AG10803 (cell line): ENCODE results near the gene PYGB.
"Not testable (repeated sequence)": the region's sequence is repeated elsewhere in the genome, so short reads cannot be mapped to it uniquely, and the experiment has no call there.

Experiments
- DNase-seq: peaks from one replicate; pipeline ENCODE4 v3.0.0; 2010; ENCODE audit warnings: low read depth
- H3K4me3 ChIP-seq: 2 replicates; pipeline ENCODE4 v1.5.1; 2011; ENCODE audit warnings: mild to moderate bottlenecking, low read length, control low read depth
- TF ChIP-seq, protein P1 (sequence below): conservative IDR thresholded peaks from 2 replicates; pipeline ENCODE4 v1.5.1; 2011; ENCODE audit warnings: mild to moderate bottlenecking, low read length, control low read depth, inconsistent platforms

Gene PYGB

DNA sequence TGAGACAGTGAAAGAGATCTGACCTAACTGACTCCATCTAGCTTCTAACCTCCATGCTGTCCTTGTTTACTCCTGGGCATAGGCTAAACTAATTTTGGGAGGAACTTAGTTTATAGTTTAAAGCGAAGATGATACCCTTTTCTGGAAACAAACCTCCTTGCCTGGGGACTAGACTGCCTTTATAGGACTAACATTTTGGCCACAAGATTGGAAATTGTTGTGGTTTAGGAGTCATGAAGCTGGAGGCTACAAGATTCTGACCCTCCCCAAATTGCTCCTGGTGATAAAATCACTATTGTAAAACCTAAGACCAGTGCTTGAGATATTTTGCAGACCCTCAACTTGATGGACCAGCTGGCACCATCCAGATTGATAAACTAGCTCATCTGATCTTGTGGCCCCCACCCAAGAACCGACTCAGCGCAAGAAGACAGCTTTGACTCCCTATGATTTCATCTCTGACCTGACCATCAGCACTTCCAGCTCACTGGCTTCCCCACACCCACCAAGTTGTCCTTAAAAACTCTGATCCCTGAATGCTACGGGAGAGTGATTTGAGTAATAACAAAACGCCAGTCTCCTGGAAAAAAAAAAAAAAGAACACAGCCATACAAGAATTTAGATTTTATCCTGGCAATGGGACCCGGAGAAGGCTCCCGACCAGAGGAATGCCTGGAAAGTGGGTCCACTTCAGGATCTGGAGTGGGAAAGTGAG is 79.8 kb downstream of the PYGB start:
- no peak overlapping the region for H3K4me3 ChIP-seq
- DNase-seq, result no peak
- TF ChIP-seq, protein P1, sequence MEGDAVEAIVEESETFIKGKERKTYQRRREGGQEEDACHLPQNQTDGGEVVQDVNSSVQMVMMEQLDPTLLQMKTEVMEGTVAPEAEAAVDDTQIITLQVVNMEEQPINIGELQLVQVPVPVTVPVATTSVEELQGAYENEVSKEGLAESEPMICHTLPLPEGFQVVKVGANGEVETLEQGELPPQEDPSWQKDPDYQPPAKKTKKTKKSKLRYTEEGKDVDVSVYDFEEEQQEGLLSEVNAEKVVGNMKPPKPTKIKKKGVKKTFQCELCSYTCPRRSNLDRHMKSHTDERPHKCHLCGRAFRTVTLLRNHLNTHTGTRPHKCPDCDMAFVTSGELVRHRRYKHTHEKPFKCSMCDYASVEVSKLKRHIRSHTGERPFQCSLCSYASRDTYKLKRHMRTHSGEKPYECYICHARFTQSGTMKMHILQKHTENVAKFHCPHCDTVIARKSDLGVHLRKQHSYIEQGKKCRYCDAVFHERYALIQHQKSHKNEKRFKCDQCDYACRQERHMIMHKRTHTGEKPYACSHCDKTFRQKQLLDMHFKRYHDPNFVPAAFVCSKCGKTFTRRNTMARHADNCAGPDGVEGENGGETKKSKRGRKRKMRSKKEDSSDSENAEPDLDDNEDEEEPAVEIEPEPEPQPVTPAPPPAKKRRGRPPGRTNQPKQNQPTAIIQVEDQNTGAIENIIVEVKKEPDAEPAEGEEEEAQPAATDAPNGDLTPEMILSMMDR, result no peak

DNA sequence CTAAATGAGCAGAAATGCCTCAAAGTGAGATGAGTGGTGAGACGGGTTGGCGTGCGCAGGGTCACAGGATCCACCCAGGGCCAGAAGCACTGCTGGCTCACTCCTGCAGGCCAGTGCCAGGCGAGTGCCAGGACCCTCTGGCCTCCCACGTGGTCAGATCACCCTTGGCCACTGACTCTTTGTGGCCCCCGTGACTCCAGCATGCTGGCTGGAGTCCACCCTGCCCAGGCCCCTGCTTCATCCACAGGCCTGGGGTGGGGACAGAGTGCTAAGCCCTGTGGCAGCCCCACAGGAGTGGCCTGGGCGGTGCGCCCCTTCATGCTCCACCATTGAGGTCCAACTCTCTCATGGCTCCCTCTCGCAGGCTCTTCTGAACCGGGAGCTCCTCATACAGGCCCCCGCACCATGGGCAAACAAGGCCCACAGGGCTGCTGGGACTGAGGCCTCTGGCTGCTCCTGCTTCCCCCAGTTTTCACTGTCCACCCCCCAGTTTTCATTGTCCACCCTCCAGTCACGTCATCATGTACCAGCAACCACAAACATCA is 81.1 kb downstream of the PYGB start:
- H3K4me3 ChIP-seq, result no peak overlapping the region
- TF ChIP-seq, protein P1, result no peak
- DNase-seq, result no peak

DNA sequence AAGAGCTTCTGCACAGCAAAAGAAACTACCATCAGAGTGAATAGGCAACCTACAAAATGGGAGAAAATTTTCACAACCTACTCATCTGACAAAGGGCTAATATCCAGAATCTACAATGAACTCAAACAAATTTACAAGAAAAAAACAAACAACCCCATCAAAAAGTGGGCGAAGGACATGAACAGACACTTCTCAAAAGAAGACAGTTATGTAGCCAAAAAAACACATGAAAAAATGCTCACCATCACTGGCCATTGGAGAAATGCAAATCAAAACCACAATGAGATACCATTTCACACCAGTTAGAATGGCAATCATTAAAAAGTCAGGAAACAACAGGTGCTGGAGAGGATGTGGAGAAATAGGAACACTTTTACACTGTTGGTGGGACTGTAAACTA is 87.1 kb downstream of the PYGB start:
- H3K4me3 ChIP-seq, DNase-seq: not testable (repeated sequence)

DNA sequence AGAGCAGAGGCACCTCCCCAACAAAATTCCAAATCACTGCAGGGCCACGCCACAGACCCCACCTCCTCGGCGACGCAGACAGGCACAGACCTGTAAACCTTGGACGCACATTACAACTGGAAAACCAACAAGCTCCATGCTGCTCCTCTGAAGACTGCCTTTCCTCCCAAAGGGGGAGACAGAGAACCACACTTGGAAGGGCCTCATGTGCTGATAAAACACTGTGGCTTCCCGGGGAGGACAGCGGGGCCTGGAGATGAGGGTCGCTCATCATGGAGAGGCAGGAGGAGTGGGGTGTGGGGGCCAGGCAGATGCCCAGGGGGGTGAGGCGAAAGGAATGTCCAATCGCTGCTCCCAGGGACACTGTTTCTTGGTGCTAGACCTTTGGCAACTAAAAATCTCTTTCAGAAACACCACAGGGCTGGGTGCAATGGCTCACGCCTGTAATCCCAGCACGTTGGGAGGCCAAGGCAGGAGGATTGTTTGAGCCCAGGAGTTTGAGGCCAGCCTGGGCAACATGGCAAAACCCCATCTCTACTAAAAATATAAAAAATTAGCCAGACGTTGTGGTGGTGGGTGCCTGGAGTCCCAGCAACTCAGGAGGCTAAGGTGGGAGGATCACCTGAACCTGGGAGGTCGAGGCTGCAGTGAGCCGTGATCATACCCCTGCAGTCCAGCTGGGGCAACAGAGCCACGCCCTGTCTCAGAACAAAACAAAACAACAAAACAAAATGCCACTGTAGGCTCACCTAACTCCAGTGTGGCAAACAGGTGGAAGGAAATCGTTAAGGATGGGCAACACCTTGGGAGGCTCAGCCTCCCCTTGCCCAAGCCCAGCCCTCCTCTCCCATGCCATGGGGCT is 88.9 kb downstream of the PYGB start:
- TF ChIP-seq, protein P1, result peak; percentile 26; the same call in 1 of the 2 replicates
- H3K4me3 ChIP-seq, result no peak overlapping the region
- DNase-seq, result no peak

DNA sequence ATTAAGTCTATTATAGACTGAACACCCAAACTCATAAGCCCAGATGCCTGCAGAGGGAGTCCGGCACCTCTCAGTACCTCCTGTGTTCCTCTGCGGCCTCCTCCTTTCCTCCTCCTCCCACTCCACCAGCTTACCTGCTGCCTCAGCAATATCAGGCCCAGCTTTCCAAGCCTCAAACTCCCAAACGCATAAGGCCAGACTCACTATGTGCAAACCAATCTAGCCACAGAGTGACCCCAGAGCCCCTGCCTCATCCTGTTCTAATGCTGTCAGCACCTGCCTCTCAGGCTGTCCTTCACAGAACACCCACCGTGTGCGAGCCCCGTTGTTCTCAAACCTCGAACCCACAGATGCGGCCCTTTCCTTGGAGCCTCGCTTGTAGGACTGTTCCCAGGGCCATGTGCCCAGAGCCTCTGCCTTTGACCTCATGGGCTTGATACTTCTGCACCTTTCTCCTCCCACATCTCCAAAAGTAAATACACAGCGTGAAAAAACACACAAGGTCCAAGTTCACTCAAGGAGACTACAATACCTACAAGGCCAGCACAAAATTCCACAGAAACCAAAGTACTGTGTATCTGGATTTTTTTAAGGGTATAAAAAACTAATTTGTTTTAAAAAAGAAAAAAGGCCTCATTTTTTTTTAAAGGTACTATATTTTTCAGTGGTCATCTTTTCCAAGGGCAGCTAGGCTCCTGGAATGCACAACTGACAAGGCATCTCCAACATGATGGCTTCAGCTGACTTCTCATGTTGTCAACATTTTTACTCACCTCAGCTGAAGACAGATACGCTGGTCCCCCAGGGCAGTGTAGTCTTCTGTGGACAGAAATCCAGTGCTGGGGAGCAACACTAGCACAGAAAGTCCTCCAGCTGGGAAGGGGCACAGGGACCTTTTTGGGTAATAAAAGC is 90.5 kb downstream of the PYGB start:
- TF ChIP-seq, protein P1, result no peak
- no peak for DNase-seq
- no peak overlapping the region for H3K4me3 ChIP-seq

DNA sequence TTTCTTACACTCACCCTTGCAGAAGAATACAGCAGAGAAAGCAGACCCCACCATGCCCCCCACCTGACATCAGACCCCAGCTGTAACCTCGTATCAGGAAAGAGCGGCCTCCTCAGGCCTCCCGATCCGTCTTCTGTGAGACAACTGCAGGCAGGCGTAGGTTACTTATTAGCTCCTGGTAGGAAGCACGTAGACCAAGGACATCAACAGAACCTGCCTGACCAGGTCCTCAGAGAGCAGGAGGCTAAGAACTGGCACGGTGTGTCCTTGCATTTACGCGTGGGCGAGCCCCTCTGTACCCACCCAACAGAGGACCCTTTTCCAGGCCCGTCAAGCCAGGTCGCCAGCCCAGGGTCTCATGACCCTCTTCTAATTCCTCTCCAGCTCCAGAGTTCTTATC is 91.7 kb downstream of the PYGB start:
- DNase-seq, result no peak
- H3K4me3 ChIP-seq, result no peak overlapping the region
- TF ChIP-seq, protein P1, result no peak

DNA sequence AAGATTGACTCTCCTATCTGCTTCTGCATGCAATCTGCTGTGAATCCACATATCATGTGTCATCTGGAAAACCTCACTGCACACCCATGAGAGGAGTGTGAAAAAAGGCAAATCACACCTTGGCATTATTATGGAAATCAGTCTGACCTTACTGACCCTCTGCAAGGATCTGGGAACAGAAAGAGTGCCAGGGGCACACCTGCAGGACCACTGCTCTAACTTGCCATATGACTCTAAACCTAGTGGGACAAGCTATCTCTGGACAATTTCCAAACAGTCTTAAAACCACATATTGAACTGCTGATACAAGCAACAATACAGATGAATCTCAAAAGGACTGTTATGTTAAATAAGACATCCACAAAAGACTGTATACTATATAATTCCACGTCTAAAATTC is 92.5 kb downstream of the PYGB start:
- TF ChIP-seq, protein P1, result no peak
- H3K4me3 ChIP-seq, result no peak overlapping the region
- no peak for DNase-seq
